ENCODE measurements around the gene PSME3. TPM values are rescaled to one million over a fixed set of nuclear protein-coding genes. Genes with fewer than 3 reads are reported as not detected.

PSME3 gene
- total and polyA plus RNA-seq, 2 experiments from 2014 or later, result 93.5 to 178 TPM

DNA sequence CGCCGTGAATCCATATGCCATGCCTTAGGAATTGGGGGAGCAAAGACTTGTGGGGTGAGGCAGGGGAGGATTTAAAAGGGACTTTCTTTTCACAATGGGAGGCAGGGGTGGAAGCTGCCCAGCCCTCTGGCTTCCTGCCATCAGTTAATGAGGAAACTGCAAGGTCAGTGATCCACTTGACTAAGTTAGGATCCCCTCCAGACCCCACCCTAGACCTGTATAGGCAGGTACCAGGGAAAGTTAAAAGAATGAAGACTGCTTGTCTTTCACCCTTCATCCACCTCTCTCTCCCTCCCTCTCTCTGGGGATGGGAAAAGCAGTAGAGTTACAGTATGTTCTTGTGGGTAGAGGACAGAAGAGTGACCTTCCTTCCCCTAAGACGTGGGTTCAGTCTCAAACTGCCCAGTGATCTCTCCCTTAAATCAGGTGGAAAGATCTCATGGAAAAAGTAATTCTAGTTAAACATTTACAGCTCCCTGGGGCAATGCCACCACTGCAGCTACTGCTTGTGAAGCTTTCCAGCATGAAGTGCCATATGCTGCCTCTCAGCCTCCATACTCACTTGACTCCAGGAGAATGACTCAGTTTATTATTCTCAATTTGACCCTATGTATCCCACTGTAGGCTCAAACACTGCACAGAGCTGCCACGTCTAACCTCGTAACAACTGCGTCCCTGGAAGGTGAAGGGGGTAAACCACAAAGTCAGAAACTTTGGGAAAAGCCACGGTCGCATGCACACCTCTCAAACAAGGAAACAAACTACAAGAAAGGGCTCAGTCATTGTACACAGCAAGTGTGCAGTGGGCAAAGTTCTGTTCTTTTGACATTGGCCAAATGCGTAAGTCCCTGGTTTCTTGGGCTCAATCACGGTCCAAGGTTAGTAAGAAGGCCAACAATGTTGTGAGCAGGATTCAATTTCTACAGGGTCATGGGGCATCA, 35.9 kb upstream of the PSME3 start:
- ATAC-seq (no peak), DNase-seq (ENCODE audit: low spot score) (no peak)
- Histone ChIP-seq H4K20me1 (replicated peaks; ENCODE audit: insufficient read depth) (no peaks in the 10 kb centered on the region), H3K4me3 (peak overlapping the region; percentile 90), H3F3A (replicated peaks; ENCODE audit: low read depth) (no peaks in the 10 kb centered on the region), H3K36me3 (ENCODE audit: insufficient read depth) (no peaks in the 10 kb centered on the region), H3K27me3 (ENCODE audit: insufficient read depth) (peaks cover 18% of the 10 kb centered on the region), H3K4me2 (peak overlapping the region; percentile 80), H2AFZ (no peak overlapping the region), H3K79me2 (replicated peaks; ENCODE audit: insufficient read depth) (peaks cover 8% of the 10 kb centered on the region), H3K27ac (ENCODE audit: low read depth) (no peak overlapping the region), H3K4me1 (ENCODE audit: insufficient read depth) (peaks cover 6% of the 10 kb centered on the region; the same call in 1 of the 2 replicates), H3K9me2 (ENCODE audit: insufficient read depth) (no peaks in the 10 kb centered on the region)
- H3K36me3 Mint-ChIP-seq (ENCODE audit: low read depth), result peaks cover 13% of the 10 kb centered on the region
- H3K9me3 Mint-ChIP-seq, result peaks cover 14% of the 10 kb centered on the region
- peak overlapping the region; percentile 94 for H3K4me3 Mint-ChIP-seq
- H3K4me1 Mint-ChIP-seq, result peaks cover 5% of the 10 kb centered on the region; the same call in 1 of the 3 replicates
- TF ChIP-seq ZNF331 (CRISPR knock-in tag; IDR thresholded peaks at IDR 0.05; ENCODE audit: low read depth) (no peak), CREB1 (CRISPR knock-in tag; IDR thresholded peaks at IDR 0.05; ENCODE audit: low read depth) (no peak), ZNF114 (CRISPR knock-in tag; IDR thresholded peaks at IDR 0.05) (no peak), EZH2phosphoT487 (IDR thresholded peaks at IDR 0.05; ENCODE audit: unreplicated experiment) (no peak), JUNB (IDR thresholded peaks at IDR 0.05; ENCODE audit: unreplicated experiment) (no peak), STAT1 (IDR thresholded peaks at IDR 0.05; ENCODE audit: unreplicated experiment) (no peak), POLR2AphosphoS5 (IDR thresholded peaks at IDR 0.05; ENCODE audit: low read depth) (no peak), NANOG (IDR thresholded peaks at IDR 0.05; ENCODE audit: borderline replicate concordance) (no peak), EZH2 (IDR thresholded peaks at IDR 0.05; ENCODE audit: low read depth, unreplicated experiment) (no peak)
- TF ChIP-seq, protein P1, sequence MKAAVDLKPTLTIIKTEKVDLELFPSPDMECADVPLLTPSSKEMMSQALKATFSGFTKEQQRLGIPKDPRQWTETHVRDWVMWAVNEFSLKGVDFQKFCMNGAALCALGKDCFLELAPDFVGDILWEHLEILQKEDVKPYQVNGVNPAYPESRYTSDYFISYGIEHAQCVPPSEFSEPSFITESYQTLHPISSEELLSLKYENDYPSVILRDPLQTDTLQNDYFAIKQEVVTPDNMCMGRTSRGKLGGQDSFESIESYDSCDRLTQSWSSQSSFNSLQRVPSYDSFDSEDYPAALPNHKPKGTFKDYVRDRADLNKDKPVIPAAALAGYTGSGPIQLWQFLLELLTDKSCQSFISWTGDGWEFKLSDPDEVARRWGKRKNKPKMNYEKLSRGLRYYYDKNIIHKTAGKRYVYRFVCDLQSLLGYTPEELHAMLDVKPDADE (IDR thresholded peaks at IDR 0.05), result no peak
- TF ChIP-seq, protein P2, sequence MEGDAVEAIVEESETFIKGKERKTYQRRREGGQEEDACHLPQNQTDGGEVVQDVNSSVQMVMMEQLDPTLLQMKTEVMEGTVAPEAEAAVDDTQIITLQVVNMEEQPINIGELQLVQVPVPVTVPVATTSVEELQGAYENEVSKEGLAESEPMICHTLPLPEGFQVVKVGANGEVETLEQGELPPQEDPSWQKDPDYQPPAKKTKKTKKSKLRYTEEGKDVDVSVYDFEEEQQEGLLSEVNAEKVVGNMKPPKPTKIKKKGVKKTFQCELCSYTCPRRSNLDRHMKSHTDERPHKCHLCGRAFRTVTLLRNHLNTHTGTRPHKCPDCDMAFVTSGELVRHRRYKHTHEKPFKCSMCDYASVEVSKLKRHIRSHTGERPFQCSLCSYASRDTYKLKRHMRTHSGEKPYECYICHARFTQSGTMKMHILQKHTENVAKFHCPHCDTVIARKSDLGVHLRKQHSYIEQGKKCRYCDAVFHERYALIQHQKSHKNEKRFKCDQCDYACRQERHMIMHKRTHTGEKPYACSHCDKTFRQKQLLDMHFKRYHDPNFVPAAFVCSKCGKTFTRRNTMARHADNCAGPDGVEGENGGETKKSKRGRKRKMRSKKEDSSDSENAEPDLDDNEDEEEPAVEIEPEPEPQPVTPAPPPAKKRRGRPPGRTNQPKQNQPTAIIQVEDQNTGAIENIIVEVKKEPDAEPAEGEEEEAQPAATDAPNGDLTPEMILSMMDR (conservative IDR thresholded peaks at IDR 0.05; ENCODE audit: low read depth in 2 of 2), result no peak
- TF ChIP-seq, protein P3, sequence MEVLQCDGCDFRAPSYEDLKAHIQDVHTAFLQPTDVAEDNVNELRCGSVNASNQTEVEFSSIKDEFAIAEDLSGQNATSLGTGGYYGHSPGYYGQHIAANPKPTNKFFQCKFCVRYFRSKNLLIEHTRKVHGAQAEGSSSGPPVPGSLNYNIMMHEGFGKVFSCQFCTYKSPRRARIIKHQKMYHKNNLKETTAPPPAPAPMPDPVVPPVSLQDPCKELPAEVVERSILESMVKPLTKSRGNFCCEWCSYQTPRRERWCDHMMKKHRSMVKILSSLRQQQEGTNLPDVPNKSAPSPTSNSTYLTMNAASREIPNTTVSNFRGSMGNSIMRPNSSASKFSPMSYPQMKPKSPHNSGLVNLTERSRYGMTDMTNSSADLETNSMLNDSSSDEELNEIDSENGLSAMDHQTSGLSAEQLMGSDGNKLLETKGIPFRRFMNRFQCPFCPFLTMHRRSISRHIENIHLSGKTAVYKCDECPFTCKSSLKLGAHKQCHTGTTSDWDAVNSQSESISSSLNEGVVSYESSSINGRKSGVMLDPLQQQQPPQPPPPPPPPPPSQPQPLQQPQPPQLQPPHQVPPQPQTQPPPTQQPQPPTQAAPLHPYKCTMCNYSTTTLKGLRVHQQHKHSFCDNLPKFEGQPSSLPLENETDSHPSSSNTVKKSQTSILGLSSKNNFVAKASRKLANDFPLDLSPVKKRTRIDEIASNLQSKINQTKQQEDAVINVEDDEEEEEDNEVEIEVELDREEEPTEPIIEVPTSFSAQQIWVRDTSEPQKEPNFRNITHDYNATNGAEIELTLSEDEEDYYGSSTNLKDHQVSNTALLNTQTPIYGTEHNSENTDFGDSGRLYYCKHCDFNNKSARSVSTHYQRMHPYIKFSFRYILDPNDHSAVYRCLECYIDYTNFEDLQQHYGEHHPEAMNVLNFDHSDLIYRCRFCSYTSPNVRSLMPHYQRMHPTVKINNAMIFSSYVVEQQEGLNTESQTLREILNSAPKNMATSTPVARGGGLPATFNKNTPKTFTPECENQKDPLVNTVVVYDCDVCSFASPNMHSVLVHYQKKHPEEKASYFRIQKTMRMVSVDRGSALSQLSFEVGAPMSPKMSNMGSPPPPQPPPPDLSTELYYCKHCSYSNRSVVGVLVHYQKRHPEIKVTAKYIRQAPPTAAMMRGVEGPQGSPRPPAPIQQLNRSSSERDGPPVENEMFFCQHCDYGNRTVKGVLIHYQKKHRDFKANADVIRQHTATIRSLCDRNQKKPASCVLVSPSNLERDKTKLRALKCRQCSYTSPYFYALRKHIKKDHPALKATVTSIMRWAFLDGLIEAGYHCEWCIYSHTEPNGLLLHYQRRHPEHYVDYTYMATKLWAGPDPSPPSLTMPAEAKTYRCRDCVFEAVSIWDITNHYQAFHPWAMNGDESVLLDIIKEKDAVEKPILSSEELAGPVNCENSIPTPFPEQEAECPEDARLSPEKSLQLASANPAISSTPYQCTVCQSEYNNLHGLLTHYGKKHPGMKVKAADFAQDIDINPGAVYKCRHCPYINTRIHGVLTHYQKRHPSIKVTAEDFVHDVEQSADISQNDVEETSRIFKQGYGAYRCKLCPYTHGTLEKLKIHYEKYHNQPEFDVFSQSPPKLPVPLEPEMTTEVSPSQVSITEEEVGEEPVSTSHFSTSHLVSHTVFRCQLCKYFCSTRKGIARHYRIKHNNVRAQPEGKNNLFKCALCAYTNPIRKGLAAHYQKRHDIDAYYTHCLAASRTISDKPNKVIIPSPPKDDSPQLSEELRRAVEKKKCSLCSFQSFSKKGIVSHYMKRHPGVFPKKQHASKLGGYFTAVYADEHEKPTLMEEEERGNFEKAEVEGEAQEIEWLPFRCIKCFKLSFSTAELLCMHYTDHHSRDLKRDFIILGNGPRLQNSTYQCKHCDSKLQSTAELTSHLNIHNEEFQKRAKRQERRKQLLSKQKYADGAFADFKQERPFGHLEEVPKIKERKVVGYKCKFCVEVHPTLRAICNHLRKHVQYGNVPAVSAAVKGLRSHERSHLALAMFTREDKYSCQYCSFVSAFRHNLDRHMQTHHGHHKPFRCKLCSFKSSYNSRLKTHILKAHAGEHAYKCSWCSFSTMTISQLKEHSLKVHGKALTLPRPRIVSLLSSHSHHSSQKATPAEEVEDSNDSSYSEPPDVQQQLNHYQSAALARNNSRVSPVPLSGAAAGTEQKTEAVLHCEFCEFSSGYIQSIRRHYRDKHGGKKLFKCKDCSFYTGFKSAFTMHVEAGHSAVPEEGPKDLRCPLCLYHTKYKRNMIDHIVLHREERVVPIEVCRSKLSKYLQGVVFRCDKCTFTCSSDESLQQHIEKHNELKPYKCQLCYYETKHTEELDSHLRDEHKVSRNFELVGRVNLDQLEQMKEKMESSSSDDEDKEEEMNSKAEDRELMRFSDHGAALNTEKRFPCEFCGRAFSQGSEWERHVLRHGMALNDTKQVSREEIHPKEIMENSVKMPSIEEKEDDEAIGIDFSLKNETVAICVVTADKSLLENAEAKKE (CRISPR knock-in tag; IDR thresholded peaks at IDR 0.05), result no peak
- TF ChIP-seq, protein P4, sequence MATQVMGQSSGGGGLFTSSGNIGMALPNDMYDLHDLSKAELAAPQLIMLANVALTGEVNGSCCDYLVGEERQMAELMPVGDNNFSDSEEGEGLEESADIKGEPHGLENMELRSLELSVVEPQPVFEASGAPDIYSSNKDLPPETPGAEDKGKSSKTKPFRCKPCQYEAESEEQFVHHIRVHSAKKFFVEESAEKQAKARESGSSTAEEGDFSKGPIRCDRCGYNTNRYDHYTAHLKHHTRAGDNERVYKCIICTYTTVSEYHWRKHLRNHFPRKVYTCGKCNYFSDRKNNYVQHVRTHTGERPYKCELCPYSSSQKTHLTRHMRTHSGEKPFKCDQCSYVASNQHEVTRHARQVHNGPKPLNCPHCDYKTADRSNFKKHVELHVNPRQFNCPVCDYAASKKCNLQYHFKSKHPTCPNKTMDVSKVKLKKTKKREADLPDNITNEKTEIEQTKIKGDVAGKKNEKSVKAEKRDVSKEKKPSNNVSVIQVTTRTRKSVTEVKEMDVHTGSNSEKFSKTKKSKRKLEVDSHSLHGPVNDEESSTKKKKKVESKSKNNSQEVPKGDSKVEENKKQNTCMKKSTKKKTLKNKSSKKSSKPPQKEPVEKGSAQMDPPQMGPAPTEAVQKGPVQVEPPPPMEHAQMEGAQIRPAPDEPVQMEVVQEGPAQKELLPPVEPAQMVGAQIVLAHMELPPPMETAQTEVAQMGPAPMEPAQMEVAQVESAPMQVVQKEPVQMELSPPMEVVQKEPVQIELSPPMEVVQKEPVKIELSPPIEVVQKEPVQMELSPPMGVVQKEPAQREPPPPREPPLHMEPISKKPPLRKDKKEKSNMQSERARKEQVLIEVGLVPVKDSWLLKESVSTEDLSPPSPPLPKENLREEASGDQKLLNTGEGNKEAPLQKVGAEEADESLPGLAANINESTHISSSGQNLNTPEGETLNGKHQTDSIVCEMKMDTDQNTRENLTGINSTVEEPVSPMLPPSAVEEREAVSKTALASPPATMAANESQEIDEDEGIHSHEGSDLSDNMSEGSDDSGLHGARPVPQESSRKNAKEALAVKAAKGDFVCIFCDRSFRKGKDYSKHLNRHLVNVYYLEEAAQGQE (IDR thresholded peaks at IDR 0.05; ENCODE audit: unreplicated experiment), result no peak
- no peak overlapping the region for H3K27ac Mint-ChIP-seq
- H3K27me3 Mint-ChIP-seq (ENCODE audit: insufficient read depth, low read depth, poor library complexity), result peaks cover 19% of the 10 kb centered on the region

Data from GM23338 (cell line).